Measurements from ENCODE around the gene PTOV1. TPM values are rescaled to one million over a fixed set of nuclear protein-coding genes. Genes with fewer than 3 reads are reported as not detected.

The PTOV1 gene
- total RNA-seq, 5 donors from 2014 or later (not counting 1 experiment from before 2014, with no cell fraction given): 149 to 165 (median 156) TPM

GRCh38 chr19:49908480-49909420 lies 57.8 kb downstream of the PTOV1 start:
- WGBS (ENCODE audit: insufficient coverage): 97% methylated on average over 36 of the region's 37 CpGs
- ChIA-PET POLR2A (interaction anchor here in 1 of 2 donors (0.6 kb wide), 1 partner anchor 698 kb away, joined by 3 read pairs; no protein-coding TSS in a partner anchor), CTCF (no interaction called here)
- peaks cover 3 to 20% of the 10 kb centered on the region in 2 experiments for H3K4me1 ChIP-seq (ENCODE audit: control insufficient read depth in 1 of 2, extremely low read depth in 1 of 2, insufficient read depth in 2 of 2, low read length in 2 of 2)
- H3K4me3 ChIP-seq (ENCODE audit: control insufficient read depth in 1 of 2, extremely low read depth in 1 of 2, low read length in 1 of 2): no peak overlapping the region
- H3K4me3 Mint-ChIP-seq: no peak overlapping the region
- H3K36me3 ChIP-seq (ENCODE audit: control insufficient read depth in 2 of 2, extremely low read depth in 1 of 2, insufficient read depth in 1 of 2, low read length in 1 of 2): peaks cover 27 to 43% of the 10 kb centered on the region in 2 donors
- peaks cover 17 to 32% (median 31%) of the 10 kb centered on the region in 3 donors for H3K4me1 Mint-ChIP-seq
- no peak overlapping the region for H3K27ac ChIP-seq (ENCODE audit: low read length)
- peak overlapping the region in 1 of 2 donors; percentile 27 for H3K27ac Mint-ChIP-seq
- no peaks in the 10 kb centered on the region for H3K9me3 ChIP-seq
- no peaks in the 10 kb centered on the region for H3K27me3 Mint-ChIP-seq
- H3K27me3 ChIP-seq (replicated peaks in 1 of 2; ENCODE audit: control insufficient read depth in 2 of 2, extremely low read depth in 1 of 2, insufficient read depth in 2 of 2, low read length in 1 of 2): no peaks in the 10 kb centered on the region
- ATAC-seq (replicated peaks in 1 of 4) (no peak), DNase-seq (no peak)
- H3K9me3 Mint-ChIP-seq: no peaks in the 10 kb centered on the region
- H3K36me3 Mint-ChIP-seq: peaks cover 18% of the 10 kb centered on the region

- Mint-ChIP-seq H3K27me3 (no peaks in the 10 kb centered on the region), H3K4me1 (peaks cover 18 to 31% (median 31%) of the 10 kb centered on the region in 3 donors), H3K9me3 (no peaks in the 10 kb centered on the region), H3K27ac (no peak overlapping the region), H3K36me3 (peaks cover 26% of the 10 kb centered on the region), H3K4me3 (no peak overlapping the region)
- ChIA-PET POLR2A (no interaction called here), CTCF (no interaction called here)
- peaks cover 37 to 52% of the 10 kb centered on the region in 2 donors for H3K36me3 ChIP-seq (ENCODE audit: control insufficient read depth in 2 of 2, extremely low read depth in 1 of 2, insufficient read depth in 1 of 2, low read length in 1 of 2)
- no peaks in the 10 kb centered on the region for H3K9me3 ChIP-seq
- H3K27me3 ChIP-seq (replicated peaks in 1 of 2; ENCODE audit: control insufficient read depth in 2 of 2, extremely low read depth in 1 of 2, insufficient read depth in 2 of 2, low read length in 1 of 2): no peaks in the 10 kb centered on the region
- 100% methylated on average over 2 of the region's 5 CpGs for WGBS (ENCODE audit: insufficient coverage)
- H3K4me3 ChIP-seq (ENCODE audit: control insufficient read depth in 1 of 2, extremely low read depth in 1 of 2, low read length in 1 of 2): no peak overlapping the region
- ATAC-seq (replicated peaks in 1 of 4) (peak in 1 of 4 experiments; percentile 12), DNase-seq (no peak)
- H3K27ac ChIP-seq (ENCODE audit: low read length): no peak overlapping the region
- peaks cover 3 to 20% of the 10 kb centered on the region in 2 experiments for H3K4me1 ChIP-seq (ENCODE audit: control insufficient read depth in 1 of 2, extremely low read depth in 1 of 2, insufficient read depth in 2 of 2, low read length in 2 of 2)
Observed at GRCh38 chr19:49910179-49910578, 59.2 kb downstream of the PTOV1 start.

Other genes with a start within 250 kb of the PTOV1 start
- gene RRAS, start 211.0 kb upstream of the PTOV1 start, total RNA-seq: 10 to 100 TPM in 3 of 5 donors, 1 to 10 TPM in 2; 8.5 to 15.4 (median 13.0) TPM
- 10 to 100 TPM; 40.0 to 81.9 (median 75.4) TPM for gene SCAF1, start 208.9 kb upstream of the PTOV1 start, total RNA-seq
- 100 to 1,000 TPM; 191 to 376 (median 350) TPM for gene IRF3, start 185.3 kb upstream of the PTOV1 start, total RNA-seq
- gene BCL2L12, start 185.2 kb upstream of the PTOV1 start, total RNA-seq: 10 to 100 TPM; 15.6 to 26.6 (median 24.1) TPM
- 100 to 1,000 TPM in 3 of 5 donors, 10 to 100 TPM in 2; 72.0 to 116 (median 107) TPM for gene PRMT1, start 173.9 kb upstream of the PTOV1 start, total RNA-seq
- gene ADM5, start 161.6 kb upstream of the PTOV1 start, total RNA-seq: 1 to 10 TPM; 3.5 to 6.4 (median 5.6) TPM
- 1 to 10 TPM in 4 of 5 donors, not detected in 1; 1.4 to 2.2 (median 1.5) TPM for gene CPT1C, start 160.0 kb upstream of the PTOV1 start, total RNA-seq
- 1 to 10 TPM in 3 of 5 donors, under 1 TPM in 2; 0.23 to 4.1 (median 2.1) TPM for gene TSKS, start 87.9 kb upstream of the PTOV1 start, total RNA-seq
- gene AP2A1, start 84.2 kb upstream of the PTOV1 start, total RNA-seq: 10 to 100 TPM; 49.6 to 64.8 (median 62.2) TPM
- gene FUZ, start 37.9 kb upstream of the PTOV1 start, total RNA-seq: 10 to 100 TPM; 12.8 to 31.2 (median 23.7) TPM
- 10 to 100 TPM; 46.0 to 64.1 (median 57.6) TPM for gene MED25, start 32.9 kb upstream of the PTOV1 start, total RNA-seq
- 100 to 1,000 TPM; 129 to 209 (median 193) TPM for gene PNKP, start 16.4 kb downstream of the PTOV1 start, total RNA-seq
- 10 to 100 TPM; 13.3 to 24.9 (median 21.4) TPM for gene AKT1S1, start 26.2 kb downstream of the PTOV1 start, total RNA-seq
- gene TBC1D17, start 26.5 kb downstream of the PTOV1 start, total RNA-seq: 100 to 1,000 TPM in 1 of 5 donors, 10 to 100 TPM in 4; 46.5 to 102 (median 88.6) TPM
- 10 to 100 TPM in 1 of 5 donors, 1 to 10 TPM in 4; 2.0 to 12.4 (median 4.0) TPM for gene IL4I1, start 45.7 kb downstream of the PTOV1 start, total RNA-seq
- gene ATF5, start 78.0 kb downstream of the PTOV1 start, total RNA-seq: 10 to 100 TPM in 3 of 5 donors, 1 to 10 TPM in 2; 8.5 to 18.9 (median 11.2) TPM
- gene NUP62, start 78.3 kb downstream of the PTOV1 start, total RNA-seq: 10 to 100 TPM; 36.2 to 67.5 (median 59.5) TPM
- gene SIGLEC11, start 110.0 kb downstream of the PTOV1 start, total RNA-seq: under 1 TPM in 2 of 5 donors, not detected in 3; 0.09 to 0.23 TPM
- 100 to 1,000 TPM in 2 of 5 donors, 10 to 100 TPM in 3; 84.0 to 104 (median 99.3) TPM for gene VRK3, start 174.2 kb downstream of the PTOV1 start, total RNA-seq
- 10 to 100 TPM in 3 of 5 donors, 1 to 10 TPM in 2; 6.0 to 13.9 (median 10.4) TPM for gene ZNF473, start 174.8 kb downstream of the PTOV1 start, total RNA-seq

All from T-cell (primary cell).